MCF 10A (cell line): ENCODE data around the gene WNT4. TPM values are rescaled to one million over a fixed set of nuclear protein-coding genes. Genes with fewer than 3 reads are reported as not detected.

Experiments
- BruUV-seq: library from RNA; stranded (reverse); fragments of 400-500 nt; replicated peaks from 2 replicates; lab custom pipeline; 2021; lab: Mats Ljungman, UMichigan
- CTCF ChIA-PET: fragments of 300-600 bp; sonication (Branson Sonifier 250); formaldehyde crosslinking; extraction: SDS; loops from one replicate; lab custom pipeline; 2021; ENCODE audit warnings: antibody characterized with exemption, inconsistent platforms; lab: Yijun Ruan, JAX
- POLR2A ChIA-PET: fragments of 300-600, 350-650 bp; sonication (Branson Sonifier 250); formaldehyde crosslinking; extraction: SDS; loops from one replicate; lab custom pipeline; 2020; ENCODE audit warnings: antibody characterized with exemption, inconsistent platforms; lab: Yijun Ruan, JAX
- DNase-seq: peaks from one replicate; pipeline ENCODE4 v3.0.0-alpha.2; 2018; ENCODE audit not compliant: unreplicated experiment
- H3K27ac Mint-ChIP-seq: one replicate; pipeline ENCODE4 v1.8.0; 2022; ENCODE audit warnings: mild to moderate bottlenecking, low read depth, mixed read lengths; ENCODE audit not compliant: unreplicated experiment
- H3K27me3 Mint-ChIP-seq: one replicate; pipeline ENCODE4 v1.8.0; 2022; ENCODE audit warnings: mixed read lengths; ENCODE audit not compliant: insufficient read depth, unreplicated experiment
- H3K36me3 Mint-ChIP-seq: one replicate; pipeline ENCODE4 v1.8.0; 2022; ENCODE audit warnings: mild to moderate bottlenecking, moderate library complexity, mixed read lengths; ENCODE audit not compliant: insufficient read depth, unreplicated experiment
- H3K4me1 Mint-ChIP-seq: one replicate; pipeline ENCODE4 v1.8.0; 2022; ENCODE audit warnings: mixed read lengths; ENCODE audit not compliant: insufficient read depth, unreplicated experiment
- H3K4me3 Mint-ChIP-seq: one replicate; pipeline ENCODE4 v1.8.0; 2022; ENCODE audit warnings: mild to moderate bottlenecking, moderate library complexity, mixed read lengths; ENCODE audit not compliant: unreplicated experiment
- H3K9me3 Mint-ChIP-seq: one replicate; pipeline ENCODE4 v1.8.0; 2022; ENCODE audit warnings: mixed read lengths; ENCODE audit not compliant: unreplicated experiment
- intact Hi-C: fragments of 100-400 bp; cut with micrococcal nuclease; formaldehyde crosslinking; loops from 2 replicates; pipeline ENCODE4 v1.14.1; 2022
- total RNA-seq: library from RNA; stranded (reverse); gene quantifications from 2 replicates; pipeline ENCODE4 v1.2.3, GENCODE V29; 2022
- TF ChIP-seq, protein P1 (sequence below): fragments of 200-600 bp; IDR thresholded peaks from one replicate; pipeline ENCODE4 v1.8.0; 2022; ENCODE audit warnings: antibody characterized with exemption, mild to moderate bottlenecking; ENCODE audit not compliant: unreplicated experiment

Gene WNT4
- total RNA-seq, 1 experiment from 2014 or later, result not detected

DNA sequence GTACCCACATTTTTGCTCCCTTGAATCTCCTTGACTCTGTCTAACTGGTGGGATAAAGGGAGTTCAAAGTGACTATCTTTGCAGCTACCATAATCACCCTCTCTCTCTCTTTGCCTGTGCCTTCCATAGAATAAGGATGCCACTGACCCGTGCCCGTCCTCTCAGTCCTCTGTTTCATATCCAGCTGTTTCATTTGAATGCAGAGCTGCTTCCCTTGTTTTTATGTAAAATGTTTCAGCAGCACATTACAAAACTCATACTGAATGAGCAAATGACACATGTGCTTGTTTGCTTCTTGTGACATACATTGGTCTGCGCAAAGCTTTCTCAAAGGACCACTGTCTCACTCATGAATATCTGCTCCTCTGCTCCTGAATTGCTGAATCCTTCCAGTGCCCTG, 52.0 kb downstream of the WNT4 start:
- DNase-seq, result no peak
- Mint-ChIP-seq H3K9me3 (no peaks in the 10 kb centered on the region), H3K4me3 (no peak overlapping the region), H3K27me3 (no peaks in the 10 kb centered on the region), H3K4me1 (peaks cover 34% of the 10 kb centered on the region), H3K36me3 (peaks cover 84% of the 10 kb centered on the region), H3K27ac (peak overlapping the region; percentile 32)
- intact Hi-C loops, result no loop called here
- ChIA-PET POLR2A (interaction anchor here (1.3 to 1.9 kb wide), 3 partner anchors 8 to 11 kb away, joined by 3 to 7 read pairs (median 4); no protein-coding TSS in a partner anchor), CTCF (interaction anchor here (0.5 to 1.1 kb wide), 4 partner anchors 12 to 551 kb away, joined by 3 to 4 read pairs (median 3); no protein-coding TSS in a partner anchor)
- TF ChIP-seq, protein P1, sequence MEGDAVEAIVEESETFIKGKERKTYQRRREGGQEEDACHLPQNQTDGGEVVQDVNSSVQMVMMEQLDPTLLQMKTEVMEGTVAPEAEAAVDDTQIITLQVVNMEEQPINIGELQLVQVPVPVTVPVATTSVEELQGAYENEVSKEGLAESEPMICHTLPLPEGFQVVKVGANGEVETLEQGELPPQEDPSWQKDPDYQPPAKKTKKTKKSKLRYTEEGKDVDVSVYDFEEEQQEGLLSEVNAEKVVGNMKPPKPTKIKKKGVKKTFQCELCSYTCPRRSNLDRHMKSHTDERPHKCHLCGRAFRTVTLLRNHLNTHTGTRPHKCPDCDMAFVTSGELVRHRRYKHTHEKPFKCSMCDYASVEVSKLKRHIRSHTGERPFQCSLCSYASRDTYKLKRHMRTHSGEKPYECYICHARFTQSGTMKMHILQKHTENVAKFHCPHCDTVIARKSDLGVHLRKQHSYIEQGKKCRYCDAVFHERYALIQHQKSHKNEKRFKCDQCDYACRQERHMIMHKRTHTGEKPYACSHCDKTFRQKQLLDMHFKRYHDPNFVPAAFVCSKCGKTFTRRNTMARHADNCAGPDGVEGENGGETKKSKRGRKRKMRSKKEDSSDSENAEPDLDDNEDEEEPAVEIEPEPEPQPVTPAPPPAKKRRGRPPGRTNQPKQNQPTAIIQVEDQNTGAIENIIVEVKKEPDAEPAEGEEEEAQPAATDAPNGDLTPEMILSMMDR, result no peak
- no TSS peak for BruUV-seq

- TF ChIP-seq, protein P1, result no peak
- H3K36me3 Mint-ChIP-seq, result peaks cover 86% of the 10 kb centered on the region
- ChIA-PET CTCF (no interaction called here), POLR2A (interaction anchor here (0.6 to 1.9 kb wide), 6 partner anchors 8 to 1139 kb away, joined by 3 to 7 read pairs (median 4); no protein-coding TSS in a partner anchor)
- no peaks in the 10 kb centered on the region for H3K9me3 Mint-ChIP-seq
- H3K4me3 Mint-ChIP-seq, result no peak overlapping the region
- H3K4me1 Mint-ChIP-seq, result peaks cover 34% of the 10 kb centered on the region
- DNase-seq, result no peak
- intact Hi-C loops, result no loop called here
- BruUV-seq, result no TSS peak
- H3K27ac Mint-ChIP-seq, result no peak overlapping the region
- H3K27me3 Mint-ChIP-seq, result no peaks in the 10 kb centered on the region
Measured at GRCh38 chr1:22089787-22090186, 53.1 kb downstream of the WNT4 start.

- DNase-seq, result no peak
- H3K27ac Mint-ChIP-seq, result no peak overlapping the region
- H3K36me3 Mint-ChIP-seq, result peaks cover 86% of the 10 kb centered on the region
- H3K4me1 Mint-ChIP-seq, result peaks cover 34% of the 10 kb centered on the region
- BruUV-seq, result no TSS peak
- no peaks in the 10 kb centered on the region for H3K27me3 Mint-ChIP-seq
- CTCF ChIA-PET, result no interaction called here
- TF ChIP-seq, protein P1, result no peak
- intact Hi-C loops, result no loop called here
- POLR2A ChIA-PET, result interaction anchor here (1.4 to 1.9 kb wide), 4 partner anchors 9 to 36 kb away, joined by 3 to 7 read pairs (median 4); no protein-coding TSS in a partner anchor
- no peak overlapping the region for H3K4me3 Mint-ChIP-seq
- no peaks in the 10 kb centered on the region for H3K9me3 Mint-ChIP-seq
Measured at GRCh38 chr1:22089134-22089571, 53.7 kb downstream of the WNT4 start.

DNA sequence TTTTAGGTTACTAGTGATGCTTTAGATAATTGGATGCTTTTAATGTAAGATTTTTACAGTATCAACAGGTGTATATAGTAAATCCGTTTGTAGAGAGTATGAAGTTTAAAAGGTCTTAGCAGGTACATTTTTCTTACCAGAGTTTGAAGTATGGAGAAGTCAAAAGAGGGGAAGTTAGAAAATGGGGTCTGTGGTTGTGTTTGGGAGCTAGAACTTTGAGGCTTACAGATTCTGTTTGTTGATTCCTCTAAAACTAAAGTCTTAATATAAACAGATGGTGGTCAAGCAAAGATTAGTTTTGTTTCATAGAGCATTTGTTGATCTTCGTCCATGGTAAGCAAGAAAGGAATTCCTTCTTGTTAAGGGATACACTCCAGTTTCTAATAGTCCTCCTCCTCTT, 54.6 kb downstream of the WNT4 start:
- no TSS peak for BruUV-seq
- intact Hi-C loops, result no loop called here
- Mint-ChIP-seq H3K27me3 (no peaks in the 10 kb centered on the region), H3K9me3 (no peaks in the 10 kb centered on the region), H3K4me1 (peaks cover 34% of the 10 kb centered on the region), H3K36me3 (peaks cover 86% of the 10 kb centered on the region), H3K4me3 (no peak overlapping the region), H3K27ac (no peak overlapping the region)
- TF ChIP-seq, protein P1, result no peak
- ChIA-PET POLR2A (interaction anchor here (1.4 kb wide), 1 partner anchor 8 kb away, joined by 3 read pairs; no protein-coding TSS in a partner anchor), CTCF (no interaction called here)
- no peak for DNase-seq
